SH-SY5Y (cell line): ENCODE data around the gene BMPR1B.

Source experiments
- GATA2 ChIP-seq: IDR thresholded peaks from 2 replicates; pipeline ENCODE4 v1.6.1; 2011; ENCODE audit warnings: mild to moderate bottlenecking, low read depth, low read length
- GATA3 ChIP-seq: IDR thresholded peaks from 2 replicates; pipeline ENCODE4 v1.6.1; 2011; ENCODE audit warnings: low read depth, mild to moderate bottlenecking, low read length, moderate library complexity

DNA sequence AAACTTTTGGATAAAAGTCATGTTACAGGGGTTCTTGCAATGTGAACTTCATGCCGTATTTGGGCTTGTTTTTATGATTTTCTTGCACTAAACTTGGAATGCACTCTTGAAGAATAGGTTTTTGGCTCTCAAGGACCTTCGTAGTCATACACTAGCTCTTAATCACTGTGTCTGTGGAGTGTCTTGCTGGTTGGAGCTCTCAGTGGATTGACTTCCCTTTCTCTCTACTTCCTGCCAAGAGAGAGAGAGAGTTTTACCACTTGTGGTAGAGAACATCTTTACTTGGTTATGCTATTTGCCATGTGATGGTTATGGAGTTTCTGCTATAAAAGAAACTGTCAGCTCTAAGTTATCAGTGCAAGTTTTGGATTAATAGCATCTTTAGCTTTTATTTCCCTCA, 112.4 kb downstream of the BMPR1B start:
- TF ChIP-seq GATA2 (no peak), GATA3 (no peak)
